B cell (primary cell): ENCODE measurements around the gene KRIT1. TPM values are rescaled to one million over a fixed set of nuclear protein-coding genes. Genes with fewer than 3 reads are reported as not detected.

Source experiments
- ATAC-seq: fragments of 200-7000 bp; cut with Tn5 transposase; one replicate; pipeline ENCODE4 v1.10.0; 2021; ENCODE audit warnings: low read depth, mild to moderate bottlenecking, moderate number of reproducible peaks, moderate library complexity
- CTCF ChIA-PET: fragments of 350-600 bp; sonication (Branson Sonifier 250); formaldehyde crosslinking; loops from one replicate; lab custom pipeline; 2021; ENCODE audit warnings: antibody characterized with exemption, inconsistent platforms; lab: Charles Lee
- POLR2A ChIA-PET: fragments of 350-600 bp; sonication (Branson Sonifier 250); formaldehyde crosslinking; loops from one replicate; lab custom pipeline; 2021; ENCODE audit warnings: antibody characterized with exemption; lab: Charles Lee
- DNase-seq: peaks from one replicate; pipeline ENCODE4 v3.0.0; 2013
- H2AFZ ChIP-seq: 2 replicates; pipeline ENCODE4 v1.6.1; 2012; ENCODE audit warnings: mild to moderate bottlenecking, low read depth, low read length; ENCODE audit not compliant: insufficient read depth, poor library complexity, severe bottlenecking
- H3K27ac ChIP-seq, 2 donors: 1 replicate in 1 of 2; 2 replicates in 1 of 2; pipeline ENCODE4 v1.5.1; 2012 to 2013; ENCODE audit warnings: low read length in 2 of 2, mild to moderate bottlenecking in 2 of 2, moderate library complexity in 1 of 2
- H3K27me3 ChIP-seq, 4 experiments: fragments of 200-600 bp in 1 of 4; sonication (generic) in 1 of 4; replicated peaks in 1 of 4; 1 replicate in 2 of 4; 2 replicates in 2 of 4; pipeline versions ENCODE4 v1.6.1 to v1.7.0; 2013 to 2016; ENCODE audit warnings: low read length in 3 of 4, mild to moderate bottlenecking in 2 of 4, mixed read lengths in 1 of 4, moderate library complexity in 1 of 4; ENCODE audit not compliant: insufficient read depth in 4 of 4, control insufficient read depth in 3 of 4; ENCODE audit errors: control extremely low read depth in 1 of 4
- H3K36me3 ChIP-seq, 2 experiments: replicated peaks in 1 of 2; 1 replicate in 1 of 2; 2 replicates in 1 of 2; pipeline versions ENCODE4 v1.6.1 to v1.7.1; 2013; ENCODE audit warnings: low read length in 1 of 2; ENCODE audit not compliant: insufficient read depth in 2 of 2, control insufficient read depth in 1 of 2; ENCODE audit errors: control extremely low read depth in 1 of 2, extremely low read depth in 1 of 2
- H3K4me1 ChIP-seq, 2 donors: fragments of 200-600 bp in 1 of 2; sonication (generic) in 1 of 2; 1 replicate in 1 of 2; 2 replicates in 1 of 2; pipeline versions ENCODE4 v1.5.1 to v1.6.1; 2013 to 2017; ENCODE audit warnings: low read length in 2 of 2; ENCODE audit not compliant: control insufficient read depth in 2 of 2, insufficient read depth in 2 of 2
- H3K4me2 ChIP-seq: replicated peaks from 2 replicates; pipeline ENCODE3; 2012; ENCODE audit warnings: mild to moderate bottlenecking, low read depth, low read length; ENCODE audit not compliant: poor library complexity, severe bottlenecking
- H3K4me3 ChIP-seq, 5 experiments: fragments of 200-600 bp in 1 of 5; sonication (generic) in 1 of 5; 1 replicate in 3 of 5; 2 replicates in 2 of 5; pipeline versions ENCODE4 v1.5.1 to v1.7.0; 2011 to 2016; ENCODE audit warnings: low read length in 4 of 5, mild to moderate bottlenecking in 4 of 5, low read depth in 2 of 5, control low read depth in 1 of 5, moderate library complexity in 1 of 5; ENCODE audit not compliant: insufficient read depth in 1 of 5; ENCODE audit errors: control extremely low read depth in 1 of 5, extremely low read depth in 1 of 5
- H3K79me2 ChIP-seq: fragments of 200-600 bp; sonication (generic); one replicate; pipeline ENCODE4 v1.6.0; 2016; ENCODE audit warnings: low read length; ENCODE audit not compliant: control insufficient read depth, insufficient read depth
- H3K9ac ChIP-seq: fragments of 200-600 bp; sonication (generic); 2 replicates; pipeline ENCODE4 v1.6.1; 2017; ENCODE audit warnings: mild to moderate bottlenecking, low read length, moderate library complexity
- H3K9me3 ChIP-seq, 3 donors: one replicate each; pipeline versions ENCODE4 v1.6.1 to v1.7.1; 2013; ENCODE audit warnings: low read length in 2 of 3; ENCODE audit not compliant: control insufficient read depth in 2 of 3, insufficient read depth in 1 of 3; ENCODE audit errors: control extremely low read depth in 1 of 3
- H4K20me1 ChIP-seq: 2 replicates; pipeline ENCODE4 v1.6.0; 2012; ENCODE audit warnings: mild to moderate bottlenecking, low read length; ENCODE audit not compliant: insufficient read depth, control insufficient read depth, poor library complexity, severe bottlenecking
- H3K27ac Mint-ChIP-seq: one replicate; pipeline ENCODE4 v1.8.0; 2021; ENCODE audit warnings: mixed read lengths
- H3K27me3 Mint-ChIP-seq: one replicate; pipeline ENCODE4 v1.8.0; 2021; ENCODE audit warnings: mixed read lengths
- H3K4me1 Mint-ChIP-seq: one replicate; pipeline ENCODE4 v1.8.0; 2021; ENCODE audit warnings: mixed read lengths
- H3K4me3 Mint-ChIP-seq: one replicate; pipeline ENCODE4 v1.8.0; 2021; ENCODE audit warnings: mixed read lengths
- H3K9me3 Mint-ChIP-seq: one replicate; pipeline ENCODE4 v1.8.0; 2022; ENCODE audit warnings: mixed read lengths; ENCODE audit not compliant: insufficient read depth
- EZH2 ChIP-seq: IDR thresholded peaks from 2 replicates; pipeline ENCODE4 v1.6.1; 2012; ENCODE audit warnings: borderline replicate concordance, low read depth, mild to moderate bottlenecking, moderate library complexity, low read length; ENCODE audit not compliant: insufficient read depth, poor library complexity, severe bottlenecking
- WGBS: methylation state at CpG from one replicate; pipeline ENCODE4 v1.1.5; 2013; ENCODE audit warnings: missing lambda C conversion rate; ENCODE audit not compliant: insufficient coverage; 5-methylcytosine and 5-hydroxymethylcytosine counted together
- intact Hi-C: fragments of 100-400 bp; cut with micrococcal nuclease; formaldehyde crosslinking; loops from one replicate; pipeline ENCODE4 v1.10.0; 2022
- polyA minus RNA-seq: library from RNA; depleted of rRNA, polyadenylated mRNA; stranded (reverse); fragments of >200 nt; gene quantifications from 2 replicates; pipeline ENCODE4 v1.2.3, GENCODE V29; 2012
- polyA plus RNA-seq: library from polyadenylated mRNA; depleted of rRNA; stranded (reverse); fragments of >200 nt; gene quantifications from 2 replicates; pipeline ENCODE4 v1.2.3, GENCODE V29; 2012
- total RNA-seq, 2 donors: library from RNA; stranded (reverse); fragments of 120-200 nt in 1 of 2; gene quantifications; 1 replicate in 1 of 2; 2 replicates in 1 of 2; pipeline versions ENCODE4 v1.2.3 to v1.2.4, GENCODE V29; 2013 to 2022
- TF ChIP-seq, protein P1 (sequence below): fragments of 200-600 bp; IDR thresholded peaks from one replicate; pipeline ENCODE4 v1.8.0; 2022; ENCODE audit warnings: antibody characterized with exemption, mild to moderate bottlenecking

The KRIT1 gene
- total RNA-seq: 78.1 and 85.1 TPM in 2 replicates
- 59.7 TPM for total RNA-seq (2013)
- 25.0 and 48.1 TPM in 2 replicates for polyA plus RNA-seq
- 28.6 and 40.7 TPM in 2 replicates for polyA minus RNA-seq

DNA sequence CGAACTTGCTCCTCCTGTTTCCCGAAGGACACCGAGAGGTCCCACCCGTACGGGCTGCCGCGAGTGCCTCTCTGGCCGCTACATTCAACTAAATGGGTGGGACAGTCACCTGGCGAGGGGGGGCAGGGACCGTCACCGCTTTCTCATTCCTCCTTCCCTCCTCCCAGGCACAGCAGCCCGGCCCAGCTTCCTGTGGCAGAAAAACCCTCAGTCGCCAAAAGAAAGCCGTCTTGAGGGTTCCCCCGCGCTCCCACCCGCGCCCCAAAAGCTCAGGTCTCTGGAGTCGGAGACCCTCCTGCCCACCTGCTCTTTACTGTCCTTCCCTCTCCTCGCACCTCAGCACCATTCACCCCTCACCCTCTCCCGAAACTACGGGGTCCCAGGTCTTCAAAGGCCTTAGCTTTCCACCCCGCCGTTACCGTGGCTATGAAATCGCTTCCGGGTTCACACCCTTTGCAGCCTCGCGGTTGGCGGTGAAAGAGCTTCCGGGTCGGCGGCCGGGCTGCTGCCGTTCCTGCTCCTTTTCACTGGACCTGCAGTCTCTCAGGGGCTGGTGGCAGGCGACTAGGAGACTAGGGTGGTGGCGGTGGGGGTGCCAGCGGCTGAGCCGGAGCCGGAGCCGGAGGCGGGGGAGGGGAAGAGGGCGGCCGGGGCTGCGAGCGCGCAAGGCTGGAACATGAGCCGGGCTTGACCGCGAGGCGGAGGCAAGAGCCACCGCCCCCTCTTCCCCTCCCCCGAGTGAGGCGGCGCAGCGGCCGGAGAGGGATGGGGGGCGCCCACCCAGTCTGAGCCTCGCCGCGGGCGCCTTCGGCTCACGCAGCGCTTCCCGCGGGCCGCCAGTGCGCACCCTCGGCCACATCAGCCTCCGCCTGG is at the start of gene KRIT1, which contains the start of gene ANKIB1:
Gene KRIT1 (minus strand): TSS at position 428 of the 873 bp plus-strand sequence. CDS start 3,779 bp downstream, outside the sequence.
Gene ANKIB1 (plus strand): TSS at position 488 of the 873 bp plus-strand sequence. CDS start 49,005 bp downstream, outside the sequence.
- ATAC-seq (peak; percentile 78), DNase-seq (peak; percentile 92)
- no peaks in the 10 kb centered on the region for H3K27me3 ChIP-seq
- peak within 1 kb of the TSS; percentile 100 for H2AFZ ChIP-seq
- H3K27me3 Mint-ChIP-seq: no peaks in the 10 kb centered on the region
- H3K27ac Mint-ChIP-seq: peak within 1 kb of the TSS; percentile 99
- no peak for TF ChIP-seq EZH2
- TF ChIP-seq, protein P1, sequence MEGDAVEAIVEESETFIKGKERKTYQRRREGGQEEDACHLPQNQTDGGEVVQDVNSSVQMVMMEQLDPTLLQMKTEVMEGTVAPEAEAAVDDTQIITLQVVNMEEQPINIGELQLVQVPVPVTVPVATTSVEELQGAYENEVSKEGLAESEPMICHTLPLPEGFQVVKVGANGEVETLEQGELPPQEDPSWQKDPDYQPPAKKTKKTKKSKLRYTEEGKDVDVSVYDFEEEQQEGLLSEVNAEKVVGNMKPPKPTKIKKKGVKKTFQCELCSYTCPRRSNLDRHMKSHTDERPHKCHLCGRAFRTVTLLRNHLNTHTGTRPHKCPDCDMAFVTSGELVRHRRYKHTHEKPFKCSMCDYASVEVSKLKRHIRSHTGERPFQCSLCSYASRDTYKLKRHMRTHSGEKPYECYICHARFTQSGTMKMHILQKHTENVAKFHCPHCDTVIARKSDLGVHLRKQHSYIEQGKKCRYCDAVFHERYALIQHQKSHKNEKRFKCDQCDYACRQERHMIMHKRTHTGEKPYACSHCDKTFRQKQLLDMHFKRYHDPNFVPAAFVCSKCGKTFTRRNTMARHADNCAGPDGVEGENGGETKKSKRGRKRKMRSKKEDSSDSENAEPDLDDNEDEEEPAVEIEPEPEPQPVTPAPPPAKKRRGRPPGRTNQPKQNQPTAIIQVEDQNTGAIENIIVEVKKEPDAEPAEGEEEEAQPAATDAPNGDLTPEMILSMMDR: peak; percentile 20
- H3K9me3 ChIP-seq: no peaks in the 10 kb centered on the region
- peaks cover under 1% of the 10 kb centered on the region for H4K20me1 ChIP-seq
- peak within 1 kb of the TSS; percentile 55 to 83 (median 81) for H3K4me3 ChIP-seq
- intact Hi-C loops: loop anchor here (1.0 to 5.0 kb wide), 8 partner anchors 67 to 987 kb away; partner anchors contain the start of genes AKAP9, CYP51A1, FAM133B and GATAD1
- H3K9ac ChIP-seq: peak within 1 kb of the TSS; percentile 96
- ChIA-PET CTCF (interaction anchor here (1.0 to 2.8 kb wide), 2 partner anchors 201 to 282 kb away, joined by 3 to 16 read pairs; partner anchors contain the start of genes GATAD1, PEX1 and RBM48), POLR2A (interaction anchor here (0.5 to 2.3 kb wide), 5 partner anchors 11 to 285 kb away, joined by 3 to 15 read pairs (median 6); partner anchors contain the start of genes CYP51A1, PEX1 and RBM48)
- 0% methylated on average over 62 of the region's 71 CpGs for WGBS
- H3K9me3 Mint-ChIP-seq: no peaks in the 10 kb centered on the region
- H3K4me3 Mint-ChIP-seq: peak within 1 kb of the TSS; percentile 99
- peaks cover 15 to 31% of the 10 kb centered on the region in 2 donors for H3K4me1 ChIP-seq
- H3K4me2 ChIP-seq: peak within 1 kb of the TSS; percentile 91
- peaks cover 39% of the 10 kb centered on the region for H3K4me1 Mint-ChIP-seq
- H3K27ac ChIP-seq: peak within 1 kb of the TSS; percentile 84 to 97
- peaks cover 68% of the 10 kb centered on the region for H3K79me2 ChIP-seq
- peaks cover 0 to 2% of the 10 kb centered on the region in 2 experiments for H3K36me3 ChIP-seq
